SU-DHL-6 (cell line): ENCODE results near the gene DDX11.
"Not testable (repeated sequence)": the region's sequence is repeated elsewhere in the genome, so short reads cannot be mapped to it uniquely, and the experiment has no call there.

Experiments
- H2AFZ ChIP-seq: fragments of 200-600 bp; sonication (generic); 2 replicates; pipeline ENCODE4 v1.6.1; 2014; ENCODE audit warnings: low read depth, mild to moderate bottlenecking, moderate library complexity, mixed read lengths, antibody characterized with exemption, low read length; ENCODE audit not compliant: severe bottlenecking
- H3F3A ChIP-seq: fragments of 200-600 bp; shearing (Covaris generic); 2 replicates; pipeline ENCODE4 v1.6.0; 2016; ENCODE audit warnings: antibody characterized with exemption, mild to moderate bottlenecking; ENCODE audit not compliant: insufficient read depth
- H3K27ac ChIP-seq: fragments of 200-600 bp; sonication (generic); 2 replicates; pipeline ENCODE4 v1.5.1; 2016; ENCODE audit warnings: low read depth, mild to moderate bottlenecking, low read length, moderate library complexity, mixed read lengths
- H3K27me3 ChIP-seq: fragments of 200-600 bp; sonication (generic), shearing (Covaris generic); 2 replicates; pipeline ENCODE4 v1.6.0; 2014; ENCODE audit warnings: mild to moderate bottlenecking, low read length
- H3K36me3 ChIP-seq: fragments of 200-600 bp; sonication (generic); 2 replicates; pipeline ENCODE4 v1.6.1; 2014; ENCODE audit warnings: mild to moderate bottlenecking, low read length, mixed read lengths
- H3K4me2 ChIP-seq: fragments of 300-600, 200-600 bp; shearing (Covaris generic), sonication (generic); 2 replicates; pipeline ENCODE4 v1.6.0; 2014; ENCODE audit warnings: low read length, low read depth, mild to moderate bottlenecking; ENCODE audit not compliant: poor library complexity, severe bottlenecking
- H3K4me3 ChIP-seq: fragments of 200-600 bp; sonication (generic); 2 replicates; pipeline ENCODE4 v1.5.1; 2014; ENCODE audit warnings: antibody characterized with exemption, low read length, mild to moderate bottlenecking, mixed read lengths; ENCODE audit not compliant: insufficient read depth, poor library complexity, severe bottlenecking
- H3K79me2 ChIP-seq: fragments of 200-600 bp; sonication (generic); 2 replicates; pipeline ENCODE4 v1.6.1; 2014; ENCODE audit warnings: mild to moderate bottlenecking, low read length, moderate library complexity; ENCODE audit not compliant: insufficient read depth
- H3K9ac ChIP-seq: fragments of 200-600 bp; sonication (generic); 2 replicates; pipeline ENCODE4 v1.7.0; 2014; ENCODE audit warnings: mild to moderate bottlenecking, low read length
- H3K9me2 ChIP-seq: fragments of 200-600 bp; sonication (generic); replicated peaks from 2 replicates; pipeline ENCODE4 v1.6.1; 2014; ENCODE audit warnings: low read length; ENCODE audit not compliant: insufficient read depth
- H3K9me3 ChIP-seq: fragments of 200-600 bp; sonication (generic); 2 replicates; pipeline ENCODE4 v1.6.1; 2014; ENCODE audit warnings: low read length, mixed read lengths; ENCODE audit not compliant: insufficient read depth
- H4K20me1 ChIP-seq: fragments of 200-600 bp; sonication (generic); 2 replicates; pipeline ENCODE4 v1.6.1; 2014; ENCODE audit warnings: low read depth, mild to moderate bottlenecking, antibody characterized with exemption, low read length, moderate library complexity, mixed read lengths
- CTCF ChIP-seq: fragments of 200-600 bp; sonication (generic); IDR thresholded peaks from one replicate; pipeline ENCODE4 v1.5.1; 2017; ENCODE audit warnings: antibody characterized with exemption, mild to moderate bottlenecking, low read length, moderate library complexity; ENCODE audit not compliant: insufficient read depth, poor library complexity, severe bottlenecking
- EZH2phosphoT487 ChIP-seq: fragments of 200-600 bp; sonication (generic), shearing (Covaris generic); conservative IDR thresholded peaks from 2 replicates; pipeline ENCODE4 v1.6.1; 2018; ENCODE audit warnings: mild to moderate bottlenecking, antibody characterized with exemption, low read length, moderate library complexity, mixed read lengths

DDX11 gene

GRCh38 chr12:31073527-31074332 is at the start of gene DDX11:
TSS of gene DDX11 (plus strand) at chr12:31073860. CDS start at chr12:31078394, 4,534 bp downstream.
- not testable (repeated sequence) for H4K20me1 ChIP-seq, H3K27me3 ChIP-seq
- H3K4me3 ChIP-seq = peak within 1 kb of the TSS; percentile 79

GRCh38 chr12:31026202-31026601 is 47.5 kb upstream of the DDX11 start:
- Histone ChIP-seq H3F3A (no peaks in the 10 kb centered on the region), H4K20me1 (no peaks in the 10 kb centered on the region), H3K27ac (no peak overlapping the region), H3K79me2 (no peaks in the 10 kb centered on the region), H2AFZ (no peak overlapping the region), H3K4me2 (no peak overlapping the region), H3K27me3 (no peaks in the 10 kb centered on the region), H3K9ac (no peak overlapping the region), H3K9me2 (no peaks in the 10 kb centered on the region), H3K9me3 (no peaks in the 10 kb centered on the region), H3K36me3 (no peaks in the 10 kb centered on the region), H3K4me3 (no peak overlapping the region)
- TF ChIP-seq CTCF = no peak
- no peak for TF ChIP-seq EZH2phosphoT487

More at GRCh38 chr12:31073527-31074332, at the start of gene DDX11:
- H3K9ac ChIP-seq = peak within 1 kb of the TSS; percentile 71
- H3F3A ChIP-seq, H3K9me2 ChIP-seq, H3K36me3 ChIP-seq, H3K9me3 ChIP-seq: not testable (repeated sequence)
- peak within 1 kb of the TSS; percentile 71 for H3K27ac ChIP-seq
- peak within 1 kb of the TSS; percentile 39 for H2AFZ ChIP-seq
- peak within 1 kb of the TSS; percentile 83 for H3K4me2 ChIP-seq
- peaks cover 37% of the 10 kb centered on the region for H3K79me2 ChIP-seq

GRCh38 chr12:31027006-31027405 is 46.7 kb upstream of the DDX11 start:
- H3K36me3 ChIP-seq, H3K9ac ChIP-seq, H3K27me3 ChIP-seq, H3K79me2 ChIP-seq, H3K9me2 ChIP-seq, H3K4me3 ChIP-seq, H3K9me3 ChIP-seq, H4K20me1 ChIP-seq, H3K27ac ChIP-seq, H2AFZ ChIP-seq, H3F3A ChIP-seq, H3K4me2 ChIP-seq: not testable (repeated sequence)

- no peaks in the 10 kb centered on the region for H3K79me2 ChIP-seq
- H3K4me2 ChIP-seq = peak overlapping the region; percentile 55
- H3K9ac ChIP-seq = no peak overlapping the region
- no peaks in the 10 kb centered on the region for H3K27me3 ChIP-seq
- H2AFZ ChIP-seq = no peak overlapping the region
- no peaks in the 10 kb centered on the region for H3K9me3 ChIP-seq
- H3K4me3 ChIP-seq = no peak overlapping the region
- TF ChIP-seq EZH2phosphoT487 (no peak), CTCF (no peak)
- H3K27ac ChIP-seq = peak overlapping the region; percentile 64
- no peaks in the 10 kb centered on the region for H4K20me1 ChIP-seq
- H3K9me2 ChIP-seq = no peaks in the 10 kb centered on the region
- H3F3A ChIP-seq = no peaks in the 10 kb centered on the region
- no peaks in the 10 kb centered on the region for H3K36me3 ChIP-seq
These were observed 44.2 kb upstream of the DDX11 start for GRCh38 chr12:31029468-31029867.
